Keratinocyte (primary cell): ENCODE data around the gene HRH3. TPM values are rescaled to one million over a fixed set of nuclear protein-coding genes. Genes with fewer than 3 reads are reported as not detected.

Source experiments
- DNase-seq: peaks from one replicate; pipeline ENCODE4 v3.0.0-alpha.2; 2011; ENCODE audit warnings: low read depth, missing footprints, low spot score
- FAIRE-seq: peaks from 2 replicates; lab custom pipeline; 2011; peaks lifted over from hg19 to GRCh38; lab: Jason Lieb, UNC
- H2AFZ ChIP-seq: 2 replicates; pipeline ENCODE4 v1.6.0; 2012; ENCODE audit warnings: low read length, control low read depth, inconsistent platforms; ENCODE audit not compliant: control insufficient read depth
- H3K27ac ChIP-seq: 2 replicates; pipeline ENCODE4 v1.5.1; 2011; ENCODE audit warnings: low read length; ENCODE audit not compliant: control insufficient read depth, insufficient read depth
- H3K27me3 ChIP-seq: 3 replicates; pipeline ENCODE4 v1.6.0; 2011; ENCODE audit warnings: low read length; ENCODE audit not compliant: control insufficient read depth, insufficient read depth; ENCODE audit errors: extremely low read depth
- H3K36me3 ChIP-seq, 2 experiments: 2 replicates in 1 of 2; 3 replicates in 1 of 2; pipeline ENCODE4 v1.5.1; 2011; ENCODE audit warnings: low read length in 2 of 2, mild to moderate bottlenecking in 1 of 2; ENCODE audit not compliant: control insufficient read depth in 2 of 2, insufficient read depth in 2 of 2; ENCODE audit errors: extremely low read depth in 1 of 2
- H3K4me1 ChIP-seq: 3 replicates; pipeline ENCODE4 v1.5.1; 2011; ENCODE audit warnings: low read length; ENCODE audit not compliant: control insufficient read depth, insufficient read depth; ENCODE audit errors: extremely low read depth
- H3K4me2 ChIP-seq: 3 replicates; pipeline ENCODE4 v1.6.0; 2011; ENCODE audit warnings: low read depth, low read length; ENCODE audit not compliant: control insufficient read depth, insufficient read depth; ENCODE audit errors: extremely low read depth
- H3K4me3 ChIP-seq, 3 experiments: fragments of 200-600 bp in 1 of 3; sonication (generic) in 1 of 3; 2 replicates in 2 of 3; 3 replicates in 1 of 3; pipeline ENCODE4 v1.5.1; 2011 to 2016; ENCODE audit warnings: low read length in 3 of 3, mild to moderate bottlenecking in 3 of 3, control low read depth in 2 of 3, inconsistent platforms in 1 of 3, low read depth in 1 of 3, mixed read lengths in 1 of 3, mixed run types in 1 of 3, moderate library complexity in 1 of 3; ENCODE audit not compliant: control insufficient read depth in 2 of 3, insufficient read depth in 2 of 3; ENCODE audit errors: extremely low read depth in 1 of 3
- H3K79me2 ChIP-seq: 2 replicates; pipeline ENCODE4 v1.6.0; 2012; ENCODE audit warnings: low read length; ENCODE audit not compliant: control insufficient read depth, insufficient read depth
- H3K9ac ChIP-seq: 3 replicates; pipeline ENCODE4 v1.6.0; 2011; ENCODE audit warnings: low read length; ENCODE audit not compliant: control insufficient read depth, insufficient read depth; ENCODE audit errors: extremely low read depth
- H3K9me1 ChIP-seq: 3 replicates; pipeline ENCODE4 v1.6.0; 2011; ENCODE audit warnings: low read length; ENCODE audit not compliant: control insufficient read depth, insufficient read depth; ENCODE audit errors: extremely low read depth
- H3K9me3 ChIP-seq: 2 replicates; pipeline ENCODE4 v1.5.1; 2012; ENCODE audit warnings: low read depth, low read length; ENCODE audit not compliant: control insufficient read depth
- H4K20me1 ChIP-seq: 3 replicates; pipeline ENCODE4 v1.6.0; 2011; ENCODE audit warnings: low read length; ENCODE audit not compliant: control insufficient read depth, insufficient read depth; ENCODE audit errors: extremely low read depth
- EZH2 ChIP-seq: IDR thresholded peaks from one replicate; pipeline ENCODE4 v1.6.1; 2012; ENCODE audit warnings: inconsistent platforms, mild to moderate bottlenecking, low read length, moderate library complexity
- dilution Hi-C: fragments of 300-500 bp; cut with MboI; formaldehyde crosslinking; loops from one replicate; pipeline ENCODE4 v1.7.0; 2020; ENCODE audit warnings: low sequenced_read_pairs; ENCODE audit not compliant: extremely low pct_ligation_motif_present
- polyA plus RNA-seq, 5 experiments: library from polyadenylated mRNA; depleted of rRNA in 3 of 5; stranded (reverse) in 3 of 5; stranded (forward) in 1 of 5; unstranded in 1 of 5; fragments of >200 nt; gene quantifications; 1 replicate in 1 of 5; 2 replicates in 3 of 5; 3 replicates in 1 of 5; pipeline versions ENCODE4 v1.2.1 to v1.2.3, GENCODE V29; 2011 to 2012; ENCODE audit warnings: missing spikeins in 2 of 5, low read depth in 1 of 5, low replicate concordance in 1 of 5
- TF ChIP-seq, protein P1 (sequence below), 3 experiments: IDR thresholded peaks in 1 of 3; conservative IDR thresholded peaks in 1 of 3; optimal IDR thresholded peaks in 1 of 3; 2 replicates in 2 of 3; 3 replicates in 1 of 3; pipeline versions ENCODE3 to v1.5.1; 2011; ENCODE audit warnings: low read length in 3 of 3, mild to moderate bottlenecking in 3 of 3, moderate library complexity in 2 of 3, control low read depth in 1 of 3, inconsistent platforms in 1 of 3; ENCODE audit not compliant: insufficient read depth in 2 of 3; ENCODE audit errors: extremely low read depth in 1 of 3

Gene HRH3
- polyA plus RNA-seq, 1 donor (not counting 4 experiments of a cell fraction or from before 2014, with no cell fraction given): not detected

DNA sequence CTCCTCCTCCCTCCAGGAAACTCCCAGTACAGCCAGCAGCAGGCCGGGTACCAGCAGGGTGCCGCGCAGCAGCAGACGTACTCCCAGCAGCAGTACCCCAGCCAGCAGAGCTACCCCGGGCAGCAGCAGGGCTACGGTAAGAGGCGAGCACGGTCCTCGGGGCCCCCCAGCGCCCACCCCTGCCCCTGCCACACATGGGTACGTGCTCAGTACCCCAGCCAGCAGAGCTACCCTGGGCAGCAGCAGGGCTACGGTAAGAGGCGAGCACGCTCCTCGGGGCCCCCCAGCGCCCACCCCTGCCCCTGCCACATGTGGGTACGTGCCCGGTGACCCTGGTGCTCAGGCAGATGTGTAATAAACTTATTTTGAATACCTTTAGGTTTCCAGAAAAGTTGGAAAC is 47.4 kb downstream of the HRH3 start:
- Histone ChIP-seq H3K36me3 (peaks cover 10 to 13% of the 10 kb centered on the region in 2 experiments), H4K20me1 (no peaks in the 10 kb centered on the region), H3K27ac (no peak overlapping the region)

DNA sequence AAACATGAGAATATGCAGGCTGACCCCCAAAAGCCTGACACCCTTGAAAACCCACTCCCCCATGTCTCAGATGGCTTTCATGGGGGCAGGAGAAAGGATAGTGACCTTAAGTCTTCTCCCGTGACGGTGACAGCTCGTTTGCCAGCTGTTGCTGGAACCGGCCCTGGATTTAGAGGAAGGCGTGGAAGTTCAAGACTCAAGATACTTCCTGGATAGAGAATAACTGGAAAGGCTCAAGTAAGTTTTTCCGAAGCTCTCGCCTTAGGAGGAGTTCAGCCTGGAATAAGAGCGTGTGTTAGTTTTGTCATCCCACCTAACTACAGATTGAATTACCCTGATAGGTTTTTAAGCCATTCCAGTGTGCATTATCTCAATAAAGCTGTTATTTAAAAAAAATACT is 48.8 kb downstream of the HRH3 start:
- dilution Hi-C loops: no loop called here
- H3K9me3 ChIP-seq: no peaks in the 10 kb centered on the region
- H4K20me1 ChIP-seq: no peaks in the 10 kb centered on the region
- no peak overlapping the region for H3K9ac ChIP-seq
- FAIRE-seq: no peak
- H3K79me2 ChIP-seq: no peaks in the 10 kb centered on the region
- no peak overlapping the region for H3K4me3 ChIP-seq
- H3K9me1 ChIP-seq: no peaks in the 10 kb centered on the region
- H3K36me3 ChIP-seq: peaks cover 11 to 13% of the 10 kb centered on the region in 2 experiments
- H3K27me3 ChIP-seq: no peaks in the 10 kb centered on the region
- H3K4me2 ChIP-seq: no peak overlapping the region
- TF ChIP-seq EZH2: no peak
- TF ChIP-seq, protein P1, sequence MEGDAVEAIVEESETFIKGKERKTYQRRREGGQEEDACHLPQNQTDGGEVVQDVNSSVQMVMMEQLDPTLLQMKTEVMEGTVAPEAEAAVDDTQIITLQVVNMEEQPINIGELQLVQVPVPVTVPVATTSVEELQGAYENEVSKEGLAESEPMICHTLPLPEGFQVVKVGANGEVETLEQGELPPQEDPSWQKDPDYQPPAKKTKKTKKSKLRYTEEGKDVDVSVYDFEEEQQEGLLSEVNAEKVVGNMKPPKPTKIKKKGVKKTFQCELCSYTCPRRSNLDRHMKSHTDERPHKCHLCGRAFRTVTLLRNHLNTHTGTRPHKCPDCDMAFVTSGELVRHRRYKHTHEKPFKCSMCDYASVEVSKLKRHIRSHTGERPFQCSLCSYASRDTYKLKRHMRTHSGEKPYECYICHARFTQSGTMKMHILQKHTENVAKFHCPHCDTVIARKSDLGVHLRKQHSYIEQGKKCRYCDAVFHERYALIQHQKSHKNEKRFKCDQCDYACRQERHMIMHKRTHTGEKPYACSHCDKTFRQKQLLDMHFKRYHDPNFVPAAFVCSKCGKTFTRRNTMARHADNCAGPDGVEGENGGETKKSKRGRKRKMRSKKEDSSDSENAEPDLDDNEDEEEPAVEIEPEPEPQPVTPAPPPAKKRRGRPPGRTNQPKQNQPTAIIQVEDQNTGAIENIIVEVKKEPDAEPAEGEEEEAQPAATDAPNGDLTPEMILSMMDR (optimal IDR thresholded peaks at IDR 0.05 in 1 of 3, IDR thresholded peaks at IDR 0.05 in 1 of 3, conservative IDR thresholded peaks at IDR 0.05 in 1 of 3; ENCODE audit: extremely low read depth in 1 of 3, insufficient read depth in 2 of 3, low read length in 3 of 3): no peak
- H3K27ac ChIP-seq: no peak overlapping the region
- H3K4me1 ChIP-seq: no peaks in the 10 kb centered on the region
- no peak for DNase-seq
- H2AFZ ChIP-seq: no peak overlapping the region

More for the DNA sequence above, 47.4 kb downstream of the HRH3 start:
- Histone ChIP-seq H3K9me1 (no peaks in the 10 kb centered on the region), H3K27me3 (no peaks in the 10 kb centered on the region), H2AFZ (no peak overlapping the region), H3K9ac (no peak overlapping the region), H3K4me3 (no peak overlapping the region), H3K4me2 (no peak overlapping the region), H3K79me2 (no peaks in the 10 kb centered on the region), H3K9me3 (no peaks in the 10 kb centered on the region), H3K4me1 (no peaks in the 10 kb centered on the region)
- TF ChIP-seq EZH2: no peak
- TF ChIP-seq, protein P1 (optimal IDR thresholded peaks at IDR 0.05 in 1 of 3, IDR thresholded peaks at IDR 0.05 in 1 of 3, conservative IDR thresholded peaks at IDR 0.05 in 1 of 3; ENCODE audit: extremely low read depth in 1 of 3, insufficient read depth in 2 of 3, low read length in 3 of 3): no peak
- dilution Hi-C loops: no loop called here
- FAIRE-seq (no peak), DNase-seq (no peak)
